ENCODE data around the gene CYP26C1.

The CYP26C1 gene

GRCh38 chr10:93063977-93064660 lies 3.5 kb downstream of the CYP26C1 start:
- DNase-seq (ENCODE audit: low read depth in 2 of 3, low spot score in 1 of 3): no peak

GRCh38 chr10:93064874-93065660 lies 4.5 kb downstream of the CYP26C1 start:
- DNase-seq (ENCODE audit: low read depth in 2 of 3, low spot score in 1 of 3): no peak

- no peak for DNase-seq (ENCODE audit: low read depth in 2 of 3, low spot score in 1 of 3)
These were observed 5.3 kb downstream of the CYP26C1 start for GRCh38 chr10:93065675-93066543.

GRCh38 chr10:93066544-93066913 lies 5.9 kb downstream of the CYP26C1 start:
- no peak for DNase-seq (ENCODE audit: low read depth in 2 of 3, low spot score in 1 of 3)

- DNase-seq (ENCODE audit: low read depth in 2 of 3, low spot score in 1 of 3): no peak
These were observed 7.1 kb downstream of the CYP26C1 start for GRCh38 chr10:93067443-93068365.

- no peak for DNase-seq (ENCODE audit: low read depth in 2 of 3, low spot score in 1 of 3)
These were observed 8.0 kb downstream of the CYP26C1 start for GRCh38 chr10:93068411-93069244.

GRCh38 chr10:93069245-93069561 lies 8.6 kb downstream of the CYP26C1 start:
- DNase-seq (ENCODE audit: low read depth in 2 of 3, low spot score in 1 of 3): no peak

- no peak for DNase-seq (ENCODE audit: low read depth in 2 of 3, low spot score in 1 of 3)
These were observed 10.0 kb downstream of the CYP26C1 start for GRCh38 chr10:93070378-93071176.

GRCh38 chr10:93071177-93071472 lies 10.5 kb downstream of the CYP26C1 start:
- DNase-seq (ENCODE audit: low read depth in 2 of 3, low spot score in 1 of 3): no peak

GRCh38 chr10:93071674-93072224 lies 11.2 kb downstream of the CYP26C1 start:
- no peak for DNase-seq (ENCODE audit: low read depth in 2 of 3, low spot score in 1 of 3)

- no peak for DNase-seq (ENCODE audit: low read depth in 2 of 3, low spot score in 1 of 3)
These were observed 11.7 kb downstream of the CYP26C1 start for GRCh38 chr10:93072225-93072712.

- no peak for DNase-seq (ENCODE audit: low read depth in 2 of 3, low spot score in 1 of 3)
These were observed 12.3 kb downstream of the CYP26C1 start for GRCh38 chr10:93072713-93073538.

- no peak for DNase-seq (ENCODE audit: low read depth in 2 of 3, low spot score in 1 of 3)
These were observed 13.0 kb downstream of the CYP26C1 start, which contains the start of gene CYP26A1 for GRCh38 chr10:93073539-93074146. CYP26A1 (plus strand) TSS chr10:93073893; CDS start chr10:93073935, 42 bp downstream.

GRCh38 chr10:93074147-93074596 lies 13.6 kb downstream of the CYP26C1 start:
- DNase-seq (ENCODE audit: low read depth in 2 of 3, low spot score in 1 of 3): no peak

- DNase-seq (ENCODE audit: low read depth in 2 of 3, low spot score in 1 of 3): no peak
These were observed 14.2 kb downstream of the CYP26C1 start for GRCh38 chr10:93074597-93075368.

GRCh38 chr10:93075369-93076221 lies 15.0 kb downstream of the CYP26C1 start:
- no peak for DNase-seq (ENCODE audit: low read depth in 2 of 3, low spot score in 1 of 3)
